Measurements from ENCODE around the gene TRIM36.

- TF ChIP-seq CTCF (IDR thresholded peaks at IDR 0.05) (no peak), EP300 (IDR thresholded peaks at IDR 0.05) (no peak), POLR2A (IDR thresholded peaks at IDR 0.05; ENCODE audit: low read length) (no peak), ESRRA (IDR thresholded peaks at IDR 0.05; ENCODE audit: borderline replicate concordance, low read length) (no peak), KDM1A (IDR thresholded peaks at IDR 0.05; ENCODE audit: low read depth) (no peak), RNF2 (IDR thresholded peaks at IDR 0.05; ENCODE audit: borderline replicate concordance, low read depth) (no peak), RARB (CRISPR knock-in tag; IDR thresholded peaks at IDR 0.05) (no peak), REST (IDR thresholded peaks at IDR 0.05) (no peak)
Measured at GRCh38 chr5:115165790-115166189, 3.9 kb downstream of the TRIM36 start.
